ENCODE results near the gene GNA12. TPM values are rescaled to one million over a fixed set of nuclear protein-coding genes. Genes with fewer than 3 reads are reported as not detected.
"Not testable (repeated sequence)": the region's sequence is repeated elsewhere in the genome, so short reads cannot be mapped to it uniquely, and the experiment has no call there.

The GNA12 gene
- total RNA-seq, 5 donors from 2014 or later (not counting 1 experiment from before 2014, with no cell fraction given), result 17.9 to 22.5 (median 22.1) TPM

DNA sequence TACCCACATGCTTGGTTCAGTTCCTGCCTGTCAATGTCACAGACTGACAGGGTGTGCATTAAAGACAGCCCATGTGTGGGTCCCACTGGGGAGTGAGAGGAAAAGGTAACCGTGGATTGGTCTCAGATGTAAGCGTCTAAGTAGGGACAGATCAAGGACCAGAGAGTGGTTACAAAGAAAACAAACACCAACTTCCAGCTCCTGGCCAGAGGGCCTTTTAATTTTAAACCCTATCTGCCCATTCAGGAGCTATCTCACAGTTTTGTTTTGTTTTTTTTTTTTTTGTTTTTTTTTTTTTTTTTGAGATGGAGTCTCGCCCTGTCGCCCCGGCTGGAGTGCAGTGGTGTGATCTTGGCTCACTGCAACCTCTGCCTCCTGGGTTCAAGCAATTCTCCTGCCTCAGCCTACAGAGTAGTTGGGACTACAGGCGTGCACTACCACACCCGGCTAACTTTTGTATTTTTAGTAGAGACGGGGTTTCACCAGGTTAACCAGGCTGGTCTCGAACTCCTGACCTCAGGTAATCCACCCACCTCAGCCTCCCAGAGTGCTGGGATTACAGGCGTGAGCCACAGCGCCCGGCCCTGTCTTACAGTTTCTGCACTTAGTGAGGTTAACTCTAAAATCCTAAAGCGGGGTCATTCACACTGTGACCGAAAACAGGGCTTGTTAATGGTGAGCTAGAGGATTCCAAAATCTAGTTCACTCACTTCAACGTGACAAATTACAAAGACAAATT lies 106.9 kb downstream of the GNA12 start:
- H3K9me3 ChIP-seq; ATAC-seq (replicated peaks in 1 of 4); CTCF ChIA-PET; H3K27ac ChIP-seq (ENCODE audit: low read length); H3K9me3 Mint-ChIP-seq; H3K27ac Mint-ChIP-seq; POLR2A ChIA-PET; H3K4me3 ChIP-seq (ENCODE audit: control insufficient read depth in 1 of 2, extremely low read depth in 1 of 2, low read length in 1 of 2); H3K27me3 Mint-ChIP-seq; H3K27me3 ChIP-seq (replicated peaks in 1 of 2; ENCODE audit: control insufficient read depth in 2 of 2, extremely low read depth in 1 of 2, insufficient read depth in 2 of 2, low read length in 1 of 2); H3K4me3 Mint-ChIP-seq; H3K36me3 ChIP-seq (ENCODE audit: control insufficient read depth in 2 of 2, extremely low read depth in 1 of 2, insufficient read depth in 1 of 2, low read length in 1 of 2): not testable (repeated sequence)
- DNase-seq, result peak in 1 of 35 experiments; percentile 8
- Mint-ChIP-seq H3K36me3 (peaks cover 17% of the 10 kb centered on the region), H3K4me1 (peaks cover 22 to 33% (median 28%) of the 10 kb centered on the region in 3 donors)
- peaks cover 3 to 13% of the 10 kb centered on the region in 2 experiments for H3K4me1 ChIP-seq (ENCODE audit: control insufficient read depth in 1 of 2, extremely low read depth in 1 of 2, insufficient read depth in 2 of 2, low read length in 2 of 2)
- 100% methylated on average over 3 of the region's 15 CpGs for WGBS (ENCODE audit: insufficient coverage)

- Mint-ChIP-seq H3K27ac (no peak overlapping the region), H3K9me3 (no peaks in the 10 kb centered on the region), H3K4me3 (no peak overlapping the region), H3K4me1 (peaks cover 22 to 33% (median 28%) of the 10 kb centered on the region in 3 donors), H3K36me3 (peaks cover 24% of the 10 kb centered on the region), H3K27me3 (no peaks in the 10 kb centered on the region)
- peaks cover 3 to 13% of the 10 kb centered on the region in 2 experiments for H3K4me1 ChIP-seq (ENCODE audit: control insufficient read depth in 1 of 2, extremely low read depth in 1 of 2, insufficient read depth in 2 of 2, low read length in 2 of 2)
- peaks cover under 1 to 4% of the 10 kb centered on the region in 2 donors for H3K36me3 ChIP-seq (ENCODE audit: control insufficient read depth in 2 of 2, extremely low read depth in 1 of 2, insufficient read depth in 1 of 2, low read length in 1 of 2)
- H3K27me3 ChIP-seq (replicated peaks in 1 of 2; ENCODE audit: control insufficient read depth in 2 of 2, extremely low read depth in 1 of 2, insufficient read depth in 2 of 2, low read length in 1 of 2), result no peaks in the 10 kb centered on the region
- peak in 1 of 35 experiments; percentile 9 for DNase-seq
- POLR2A ChIA-PET, result no interaction called here
- 76% methylated on average over 15 of the region's 17 CpGs for WGBS (ENCODE audit: insufficient coverage)
- no peak for ATAC-seq (replicated peaks in 1 of 4)
- no peaks in the 10 kb centered on the region for H3K9me3 ChIP-seq
- CTCF ChIA-PET, result no interaction called here
- H3K27ac ChIP-seq (ENCODE audit: low read length), result no peak overlapping the region
- H3K4me3 ChIP-seq (ENCODE audit: control insufficient read depth in 1 of 2, extremely low read depth in 1 of 2, low read length in 1 of 2), result no peak overlapping the region
Measured at GRCh38 chr7:2736411-2736914, 107.6 kb downstream of the GNA12 start.

GRCh38 chr7:2735744-2736143 lies 108.4 kb downstream of the GNA12 start:
- H3K27ac Mint-ChIP-seq, result no peak overlapping the region

GRCh38 chr7:2734751-2735571 lies 109.1 kb downstream of the GNA12 start:
- Histone ChIP-seq H3K27me3 (replicated peaks in 1 of 2; ENCODE audit: control insufficient read depth in 2 of 2, extremely low read depth in 1 of 2, insufficient read depth in 2 of 2, low read length in 1 of 2) (no peaks in the 10 kb centered on the region), H3K36me3 (ENCODE audit: control insufficient read depth in 2 of 2, extremely low read depth in 1 of 2, insufficient read depth in 1 of 2, low read length in 1 of 2) (peaks cover 8 to 15% of the 10 kb centered on the region in 2 donors), H3K9me3 (no peaks in the 10 kb centered on the region), H3K27ac (ENCODE audit: low read length) (no peak overlapping the region), H3K4me3 (ENCODE audit: control insufficient read depth in 1 of 2, extremely low read depth in 1 of 2, low read length in 1 of 2) (peak overlapping the region in 1 of 2 donors; percentile 33), H3K4me1 (ENCODE audit: control insufficient read depth in 1 of 2, extremely low read depth in 1 of 2, insufficient read depth in 2 of 2, low read length in 2 of 2) (peaks cover 3 to 13% of the 10 kb centered on the region in 2 experiments)
- Mint-ChIP-seq H3K9me3 (no peaks in the 10 kb centered on the region), H3K36me3 (peaks cover 35% of the 10 kb centered on the region), H3K27me3 (no peaks in the 10 kb centered on the region), H3K4me1 (peaks cover 22 to 29% (median 28%) of the 10 kb centered on the region in 3 donors), H3K27ac (no peak overlapping the region), H3K4me3 (peak overlapping the region in 1 of 3 donors; percentile 66)
- ChIA-PET CTCF (no interaction called here), POLR2A (interaction anchor here in 1 of 2 donors (0.5 to 0.6 kb wide), 2 partner anchors 64 to 98 kb away, joined by 3 to 4 read pairs; no protein-coding TSS in a partner anchor)
- peak; percentile 31 to 62 (median 53) for ATAC-seq (replicated peaks in 1 of 4)
- 48% methylated on average over 33 of the region's 33 CpGs for WGBS (ENCODE audit: insufficient coverage)
- peak in 2 of 35 experiments; percentile 11 to 43 for DNase-seq

More at GRCh38 chr7:2735744-2736143, 108.4 kb downstream of the GNA12 start:
- POLR2A ChIA-PET, result interaction anchor here in 1 of 2 donors (0.6 kb wide), 1 partner anchor 97 kb away, joined by 3 read pairs; no protein-coding TSS in a partner anchor
- Histone ChIP-seq H3K4me1 (ENCODE audit: control insufficient read depth in 1 of 2, extremely low read depth in 1 of 2, insufficient read depth in 2 of 2, low read length in 2 of 2) (peaks cover 3 to 13% of the 10 kb centered on the region in 2 experiments), H3K36me3 (ENCODE audit: control insufficient read depth in 2 of 2, extremely low read depth in 1 of 2, insufficient read depth in 1 of 2, low read length in 1 of 2) (peaks cover 4 to 7% of the 10 kb centered on the region in 2 donors), H3K27ac (ENCODE audit: low read length) (no peak overlapping the region), H3K4me3 (ENCODE audit: control insufficient read depth in 1 of 2, extremely low read depth in 1 of 2, low read length in 1 of 2) (no peak overlapping the region), H3K27me3 (replicated peaks in 1 of 2; ENCODE audit: control insufficient read depth in 2 of 2, extremely low read depth in 1 of 2, insufficient read depth in 2 of 2, low read length in 1 of 2) (no peaks in the 10 kb centered on the region), H3K9me3 (no peaks in the 10 kb centered on the region)
- CTCF ChIA-PET, result no interaction called here
- Mint-ChIP-seq H3K9me3 (no peaks in the 10 kb centered on the region), H3K4me1 (peaks cover 22 to 33% (median 28%) of the 10 kb centered on the region in 3 donors), H3K4me3 (peak overlapping the region in 1 of 3 donors; percentile 66), H3K36me3 (peaks cover 31% of the 10 kb centered on the region), H3K27me3 (no peaks in the 10 kb centered on the region)
- no peak for ATAC-seq (replicated peaks in 1 of 4)
- 83% methylated on average over 7 of the region's 13 CpGs for WGBS (ENCODE audit: insufficient coverage)
- DNase-seq, result no peak

DNA sequence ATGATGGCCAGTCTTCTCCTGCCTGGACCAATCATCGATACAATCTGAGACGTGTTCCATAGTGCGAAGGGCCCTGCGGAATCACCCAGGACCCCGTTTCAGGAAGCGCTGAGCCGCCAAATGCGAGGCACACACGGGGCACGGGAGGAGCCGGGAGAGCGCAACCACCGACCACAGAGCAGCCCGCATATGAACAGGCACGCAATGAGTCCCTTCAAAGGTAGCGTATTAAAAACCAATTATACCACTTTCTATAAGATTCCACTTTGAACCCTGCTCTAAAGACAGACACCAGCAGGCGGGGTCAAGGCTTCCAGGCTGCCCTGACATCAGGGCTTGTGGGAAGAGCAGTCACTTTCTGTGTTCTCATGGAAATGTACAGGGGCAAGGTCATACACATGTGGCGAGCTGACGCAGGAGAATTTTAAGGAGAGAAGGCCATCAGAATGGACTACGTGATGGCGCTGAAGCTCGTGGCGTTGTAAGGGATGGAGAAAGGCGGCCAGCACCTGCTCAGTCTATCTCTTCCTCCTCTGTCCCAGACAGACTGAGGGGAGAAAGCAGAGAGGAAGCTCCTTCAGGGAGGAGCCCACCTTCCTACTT lies 109.9 kb downstream of the GNA12 start:
- Histone ChIP-seq H3K27ac (ENCODE audit: low read length) (no peak overlapping the region), H3K9me3 (no peaks in the 10 kb centered on the region), H3K27me3 (replicated peaks in 1 of 2; ENCODE audit: control insufficient read depth in 2 of 2, extremely low read depth in 1 of 2, insufficient read depth in 2 of 2, low read length in 1 of 2) (no peaks in the 10 kb centered on the region), H3K36me3 (ENCODE audit: control insufficient read depth in 2 of 2, extremely low read depth in 1 of 2, insufficient read depth in 1 of 2, low read length in 1 of 2) (peaks cover 8 to 15% of the 10 kb centered on the region in 2 donors), H3K4me1 (ENCODE audit: control insufficient read depth in 1 of 2, extremely low read depth in 1 of 2, insufficient read depth in 2 of 2, low read length in 2 of 2) (peaks cover 3 to 13% of the 10 kb centered on the region in 2 experiments), H3K4me3 (ENCODE audit: control insufficient read depth in 1 of 2, extremely low read depth in 1 of 2, low read length in 1 of 2) (no peak overlapping the region)
- Mint-ChIP-seq H3K4me3 (peak overlapping the region in 1 of 3 donors; percentile 66), H3K36me3 (peaks cover 40% of the 10 kb centered on the region), H3K27ac (no peak overlapping the region), H3K4me1 (peaks cover 22 to 28% (median 27%) of the 10 kb centered on the region in 3 donors), H3K27me3 (no peaks in the 10 kb centered on the region), H3K9me3 (no peaks in the 10 kb centered on the region)
- ATAC-seq (replicated peaks in 1 of 4), result no peak
- peak in 1 of 35 experiments; percentile 6 for DNase-seq
- 76% methylated on average over 16 of the region's 24 CpGs for WGBS (ENCODE audit: insufficient coverage)
- ChIA-PET CTCF (no interaction called here), POLR2A (interaction anchor here in 1 of 2 donors (0.5 kb wide), 1 partner anchor 64 kb away, joined by 4 read pairs; no protein-coding TSS in a partner anchor)
